ENCODE measurements around the gene NUP93. TPM values are rescaled to one million over a fixed set of nuclear protein-coding genes. Genes with fewer than 3 reads are reported as not detected.

Gene NUP93
- total RNA-seq, 1 experiment from 2014 or later = 74.7 TPM

GRCh38 chr16:56797861-56798260 lies 67.9 kb downstream of the NUP93 start:
- DNase-seq = no peak
- no peaks in the 10 kb centered on the region for H3K9me2 ChIP-seq (ENCODE audit: insufficient read depth)
- BruUV-seq (replicated peaks) = no TSS peak
- H3K36me3 ChIP-seq (ENCODE audit: low read depth) = 0 out of 2 replicates have a peak, but pooled peaks cover 5% of the 10 kb centered on the region
- ChIA-PET CTCF (no interaction called here), POLR2A (ENCODE audit: unreplicated experiment) (interaction anchor here (0.6 kb wide), 1 partner anchor 251 kb away, joined by 3 read pairs; no protein-coding TSS in a partner anchor)
- no peaks in the 10 kb centered on the region for H3K9me3 ChIP-seq (ENCODE audit: insufficient read depth, low read depth)
- no peak overlapping the region for H3K4me3 ChIP-seq
- H3K27ac ChIP-seq = no peak overlapping the region
- H2AFZ ChIP-seq = no peak overlapping the region
- peaks cover 11% of the 10 kb centered on the region; the same call in 1 of the 2 replicates for H4K20me1 ChIP-seq (ENCODE audit: insufficient read depth)
- no peak overlapping the region for H3K4me2 ChIP-seq
- H3K79me2 ChIP-seq (ENCODE audit: low read depth) = peaks cover 3% of the 10 kb centered on the region; the same call in 1 of the 2 replicates
- H3K27me3 ChIP-seq (ENCODE audit: insufficient read depth, low read depth) = no peaks in the 10 kb centered on the region
- no peaks in the 10 kb centered on the region; the same call in 1 of the 2 replicates for H3F3A ChIP-seq (ENCODE audit: insufficient read depth, low read depth)
- TF ChIP-seq CTCF (conservative IDR thresholded peaks at IDR 0.05) = no peak
- no peak for TF ChIP-seq EZH2 (IDR thresholded peaks at IDR 0.05; ENCODE audit: low read depth)
- intact Hi-C loops (cut with micrococcal nuclease; ENCODE audit: unreplicated experiment) = loop anchor here (10.0 kb wide), 1 partner anchor 367 kb away; no protein-coding TSS in a partner anchor
- no peaks in the 10 kb centered on the region for H3K4me1 ChIP-seq (replicated peaks; ENCODE audit: insufficient read depth)

- no peaks in the 10 kb centered on the region for H3K27me3 ChIP-seq (ENCODE audit: insufficient read depth, low read depth)
- no peak overlapping the region for H3K4me3 ChIP-seq
- H3K9me3 ChIP-seq (ENCODE audit: insufficient read depth, low read depth) = no peaks in the 10 kb centered on the region
- H4K20me1 ChIP-seq (ENCODE audit: insufficient read depth) = peaks cover 2% of the 10 kb centered on the region; the same call in 1 of the 2 replicates
- H3K4me1 ChIP-seq (replicated peaks; ENCODE audit: insufficient read depth) = no peaks in the 10 kb centered on the region
- DNase-seq = no peak
- no peak overlapping the region for H3K27ac ChIP-seq
- H3K36me3 ChIP-seq (ENCODE audit: low read depth) = 0 out of 2 replicates have a peak, but pooled peaks cover 5% of the 10 kb centered on the region
- no peaks in the 10 kb centered on the region for H3K9me2 ChIP-seq (ENCODE audit: insufficient read depth)
- no peak overlapping the region for H2AFZ ChIP-seq
- no TSS peak for BruUV-seq (replicated peaks)
- no peak for TF ChIP-seq CTCF (conservative IDR thresholded peaks at IDR 0.05)
- no peak for TF ChIP-seq EZH2 (IDR thresholded peaks at IDR 0.05; ENCODE audit: low read depth)
- H3K4me2 ChIP-seq = no peak overlapping the region
- H3F3A ChIP-seq (ENCODE audit: insufficient read depth, low read depth) = no peaks in the 10 kb centered on the region; the same call in 1 of the 2 replicates
- intact Hi-C loops (cut with micrococcal nuclease; ENCODE audit: unreplicated experiment) = loop anchor here (10.0 kb wide), 1 partner anchor 366 kb away; no protein-coding TSS in a partner anchor
- CTCF ChIA-PET = no interaction called here
- H3K79me2 ChIP-seq (ENCODE audit: low read depth) = peaks cover 3% of the 10 kb centered on the region; the same call in 1 of the 2 replicates
- POLR2A ChIA-PET (ENCODE audit: unreplicated experiment) = no interaction called here
These were observed 69.0 kb downstream of the NUP93 start for GRCh38 chr16:56798955-56799354.

GRCh38 chr16:56800355-56800754 lies 70.4 kb downstream of the NUP93 start:
- no peak overlapping the region for H3K4me2 ChIP-seq
- H3K27ac ChIP-seq = no peak overlapping the region
- TF ChIP-seq CTCF (conservative IDR thresholded peaks at IDR 0.05) (no peak), EZH2 (IDR thresholded peaks at IDR 0.05; ENCODE audit: low read depth) (no peak)
- ChIA-PET POLR2A (ENCODE audit: unreplicated experiment) (no interaction called here), CTCF (no interaction called here)
- no TSS peak for BruUV-seq (replicated peaks)
- peaks cover 3% of the 10 kb centered on the region; the same call in 1 of the 2 replicates for H3K79me2 ChIP-seq (ENCODE audit: low read depth)
- intact Hi-C loops (cut with micrococcal nuclease; ENCODE audit: unreplicated experiment) = no loop called here
- H2AFZ ChIP-seq = no peak overlapping the region
- H3K4me1 ChIP-seq (replicated peaks; ENCODE audit: insufficient read depth) = no peaks in the 10 kb centered on the region
- no peaks in the 10 kb centered on the region for H4K20me1 ChIP-seq (ENCODE audit: insufficient read depth)
- H3K9me2 ChIP-seq (ENCODE audit: insufficient read depth) = no peaks in the 10 kb centered on the region
- no peak overlapping the region for H3K4me3 ChIP-seq
- peaks cover 6% of the 10 kb centered on the region; the same call in 1 of the 2 replicates for H3K36me3 ChIP-seq (ENCODE audit: low read depth)
- no peaks in the 10 kb centered on the region for H3K27me3 ChIP-seq (ENCODE audit: insufficient read depth, low read depth)
- DNase-seq = no peak
- H3K9me3 ChIP-seq (ENCODE audit: insufficient read depth, low read depth) = no peaks in the 10 kb centered on the region
- H3F3A ChIP-seq (ENCODE audit: insufficient read depth, low read depth) = peaks cover 7% of the 10 kb centered on the region; the same call in 1 of the 2 replicates
